ENCODE results near the gene PSEN2.

DNA sequence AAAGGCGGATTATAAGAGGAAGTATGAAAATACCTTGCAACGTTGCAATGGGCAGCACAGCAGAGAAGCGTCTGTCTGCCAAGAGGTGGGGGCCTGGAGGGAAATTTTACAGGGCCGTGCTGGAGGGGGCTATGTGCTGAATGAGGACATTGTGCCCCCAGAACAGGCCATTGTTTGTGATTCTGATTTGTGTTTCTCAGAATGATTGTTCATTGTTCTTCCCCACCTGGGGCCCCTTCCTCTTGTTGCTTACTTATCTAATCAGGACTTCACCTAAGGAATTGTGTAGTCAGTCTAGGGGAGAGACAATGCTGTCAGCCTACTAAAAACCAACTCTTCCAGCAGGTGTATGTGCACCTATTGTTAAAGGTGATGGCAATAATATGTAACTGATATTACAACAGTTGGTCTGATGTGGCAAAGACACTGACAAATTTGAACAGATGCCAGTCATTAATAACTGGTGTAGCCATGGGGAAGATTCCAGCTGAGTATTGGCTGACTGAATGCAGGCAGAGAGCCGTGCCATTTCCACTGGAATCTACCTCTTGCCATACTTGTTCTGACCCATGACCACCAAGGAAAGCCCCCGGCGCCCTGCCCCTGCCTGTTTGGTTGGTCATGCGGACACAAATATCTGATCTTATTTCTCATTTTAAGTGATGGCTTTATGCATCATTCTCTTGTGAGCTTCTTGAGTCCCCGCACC lies 45.2 kb upstream of the PSEN2 start:
- TF ChIP-seq, protein P1, sequence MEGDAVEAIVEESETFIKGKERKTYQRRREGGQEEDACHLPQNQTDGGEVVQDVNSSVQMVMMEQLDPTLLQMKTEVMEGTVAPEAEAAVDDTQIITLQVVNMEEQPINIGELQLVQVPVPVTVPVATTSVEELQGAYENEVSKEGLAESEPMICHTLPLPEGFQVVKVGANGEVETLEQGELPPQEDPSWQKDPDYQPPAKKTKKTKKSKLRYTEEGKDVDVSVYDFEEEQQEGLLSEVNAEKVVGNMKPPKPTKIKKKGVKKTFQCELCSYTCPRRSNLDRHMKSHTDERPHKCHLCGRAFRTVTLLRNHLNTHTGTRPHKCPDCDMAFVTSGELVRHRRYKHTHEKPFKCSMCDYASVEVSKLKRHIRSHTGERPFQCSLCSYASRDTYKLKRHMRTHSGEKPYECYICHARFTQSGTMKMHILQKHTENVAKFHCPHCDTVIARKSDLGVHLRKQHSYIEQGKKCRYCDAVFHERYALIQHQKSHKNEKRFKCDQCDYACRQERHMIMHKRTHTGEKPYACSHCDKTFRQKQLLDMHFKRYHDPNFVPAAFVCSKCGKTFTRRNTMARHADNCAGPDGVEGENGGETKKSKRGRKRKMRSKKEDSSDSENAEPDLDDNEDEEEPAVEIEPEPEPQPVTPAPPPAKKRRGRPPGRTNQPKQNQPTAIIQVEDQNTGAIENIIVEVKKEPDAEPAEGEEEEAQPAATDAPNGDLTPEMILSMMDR (IDR thresholded peaks at IDR 0.05): no peak
- TF ChIP-seq POLR2AphosphoS5 (IDR thresholded peaks at IDR 0.05) (no peak), EP300 (IDR thresholded peaks at IDR 0.05) (no peak), POLR2A (IDR thresholded peaks at IDR 0.05) (no peak)

Data from upper lobe of left lung (tissue), 4 donors.